Activated CD4-positive, alpha-beta T cell treated with anti-CD3 and anti-CD28 coated beads for 36 hours (primary cell): ENCODE results near the gene TTC33. TPM values are rescaled to one million over a fixed set of nuclear protein-coding genes. Genes with fewer than 3 reads are reported as not detected.
A peak's percentile ranks its signal among the peaks of the same experiment; 100 is the strongest.

Experiments used
- ATAC-seq: fragments of 200-7000 bp; cut with Tn5 transposase; one replicate; pipeline ENCODE4 v1.10.0; 2021; ENCODE audit warnings: mild to moderate bottlenecking, moderate library complexity
- CTCF ChIA-PET: fragments of 350-600 bp; sonication (Branson Sonifier 250); formaldehyde crosslinking; loops from one replicate; lab custom pipeline; 2021; ENCODE audit warnings: antibody characterized with exemption; lab: Charles Lee
- POLR2A ChIA-PET: fragments of 350-600 bp; sonication (Branson Sonifier 250); formaldehyde crosslinking; loops from one replicate; lab custom pipeline; 2021; ENCODE audit warnings: antibody characterized with exemption, inconsistent platforms; lab: Charles Lee
- DNase-seq: peaks from one replicate; pipeline ENCODE4 v3.0.0-alpha.2; 2020
- H3K27ac Mint-ChIP-seq: one replicate; pipeline ENCODE4 v1.8.0; 2021; ENCODE audit warnings: mixed read lengths
- H3K27me3 Mint-ChIP-seq: one replicate; pipeline ENCODE4 v1.8.0; 2021; ENCODE audit warnings: mixed read lengths
- H3K36me3 Mint-ChIP-seq: one replicate; pipeline ENCODE4 v1.8.0; 2021; ENCODE audit warnings: low read depth, mixed read lengths
- H3K4me1 Mint-ChIP-seq: one replicate; pipeline ENCODE4 v1.8.0; 2021; ENCODE audit warnings: mixed read lengths
- H3K4me3 Mint-ChIP-seq: one replicate; pipeline ENCODE4 v1.8.0; 2021; ENCODE audit warnings: mild to moderate bottlenecking, moderate library complexity, mixed read lengths
- H3K9me3 Mint-ChIP-seq: one replicate; pipeline ENCODE4 v1.8.0; 2021; ENCODE audit warnings: low read depth, mixed read lengths
- intact Hi-C, 2 experiments: fragments of 100-400 bp; cut with DNase I in 1 of 2; cut with micrococcal nuclease in 1 of 2; formaldehyde crosslinking; loops; one replicate each; pipeline versions ENCODE4 v1.14.2 to v1.15.1; 2022 to 2024; cut with DNase I, micrococcal nuclease
- total RNA-seq, 2 experiments: library from RNA; stranded (reverse); gene quantifications; one replicate each; pipeline ENCODE4 v1.2.3, GENCODE V29; 2021

TTC33 gene
- total RNA-seq, 2 experiments from 2014 or later = 31.4 to 31.7 TPM

GRCh38 chr5:40521925-40522324, 233.8 kb downstream of the TTC33 start:
- no peak for DNase-seq
- Mint-ChIP-seq H3K4me1 (peaks cover 8% of the 10 kb centered on the region), H3K4me3 (no peak overlapping the region), H3K36me3 (peaks cover 2% of the 10 kb centered on the region), H3K27me3 (no peaks in the 10 kb centered on the region), H3K27ac (no peak overlapping the region), H3K9me3 (peaks cover 2% of the 10 kb centered on the region)
- CTCF ChIA-PET = interaction anchor here (0.6 to 1.8 kb wide), 2 partner anchors 11 to 74 kb away, joined by 5 read pairs; no protein-coding TSS in a partner anchor
- intact Hi-C loops = no loop called here
- no peak for ATAC-seq
- POLR2A ChIA-PET = no interaction called here

- Mint-ChIP-seq H3K27me3 (no peaks in the 10 kb centered on the region), H3K27ac (no peak overlapping the region), H3K9me3 (peaks cover 2% of the 10 kb centered on the region), H3K4me3 (no peak overlapping the region), H3K36me3 (peaks cover 2% of the 10 kb centered on the region), H3K4me1 (peaks cover 9% of the 10 kb centered on the region)
- POLR2A ChIA-PET = no interaction called here
- CTCF ChIA-PET = interaction anchor here (0.5 to 1.8 kb wide), 3 partner anchors 10 to 75 kb away, joined by 3 to 5 read pairs (median 5); no protein-coding TSS in a partner anchor
- ATAC-seq (no peak), DNase-seq (no peak)
- intact Hi-C loops = no loop called here
Observed at GRCh38 chr5:40521108-40521785, 234.5 kb downstream of the TTC33 start.

- H3K27me3 Mint-ChIP-seq = no peaks in the 10 kb centered on the region
- intact Hi-C loops = no loop called here
- ATAC-seq (peak; percentile 83), DNase-seq (peak; percentile 50)
- POLR2A ChIA-PET = no interaction called here
- CTCF ChIA-PET = interaction anchor here (0.6 to 0.7 kb wide), 2 partner anchors 38 to 61 kb away, joined by 3 read pairs; no protein-coding TSS in a partner anchor
- peaks cover 2% of the 10 kb centered on the region for H3K9me3 Mint-ChIP-seq
- H3K27ac Mint-ChIP-seq = peak overlapping the region; percentile 49
- peaks cover 30% of the 10 kb centered on the region for H3K4me1 Mint-ChIP-seq
- H3K4me3 Mint-ChIP-seq = no peak overlapping the region
- H3K36me3 Mint-ChIP-seq = peaks cover 11% of the 10 kb centered on the region
Observed at GRCh38 chr5:40518485-40518917, 237.3 kb downstream of the TTC33 start.

- Mint-ChIP-seq H3K4me1 (peaks cover 31% of the 10 kb centered on the region), H3K4me3 (no peak overlapping the region), H3K36me3 (peaks cover 10% of the 10 kb centered on the region), H3K27ac (peak overlapping the region; percentile 76), H3K9me3 (peaks cover 2% of the 10 kb centered on the region), H3K27me3 (no peaks in the 10 kb centered on the region)
- CTCF ChIA-PET = interaction anchor here (0.8 kb wide), 1 partner anchor 219 kb away, joined by 4 read pairs; no protein-coding TSS in a partner anchor
- intact Hi-C loops = no loop called here
- ATAC-seq (no peak), DNase-seq (no peak)
- POLR2A ChIA-PET = no interaction called here
Observed at GRCh38 chr5:40515476-40515875, 240.3 kb downstream of the TTC33 start.

- DNase-seq = no peak
- Mint-ChIP-seq H3K27ac (peak overlapping the region; percentile 76), H3K4me1 (peaks cover 31% of the 10 kb centered on the region), H3K27me3 (no peaks in the 10 kb centered on the region), H3K4me3 (no peak overlapping the region), H3K36me3 (peaks cover 10% of the 10 kb centered on the region), H3K9me3 (peaks cover 2% of the 10 kb centered on the region)
- ChIA-PET POLR2A (no interaction called here), CTCF (no interaction called here)
- intact Hi-C loops = no loop called here
- no peak for ATAC-seq
Observed at GRCh38 chr5:40514976-40515375, 240.8 kb downstream of the TTC33 start.

GRCh38 chr5:40511801-40512200, 244.0 kb downstream of the TTC33 start:
- peaks cover 10% of the 10 kb centered on the region for H3K36me3 Mint-ChIP-seq
- CTCF ChIA-PET = interaction anchor here (1.2 to 2.0 kb wide), 3 partner anchors 9 to 14 kb away, joined by 3 to 5 read pairs (median 4); no protein-coding TSS in a partner anchor
- POLR2A ChIA-PET = no interaction called here
- intact Hi-C loops = no loop called here
- ATAC-seq (no peak), DNase-seq (no peak)
- H3K27me3 Mint-ChIP-seq = no peaks in the 10 kb centered on the region
- H3K27ac Mint-ChIP-seq = no peak overlapping the region
- no peaks in the 10 kb centered on the region for H3K9me3 Mint-ChIP-seq
- H3K4me3 Mint-ChIP-seq = no peak overlapping the region
- peaks cover 31% of the 10 kb centered on the region for H3K4me1 Mint-ChIP-seq

- peaks cover 29% of the 10 kb centered on the region for H3K4me1 Mint-ChIP-seq
- CTCF ChIA-PET = interaction anchor here (0.7 to 1.2 kb wide), 4 partner anchors 10 to 565 kb away, joined by 3 to 6 read pairs (median 4); partner anchors contain the start of gene PTGER4
- H3K27ac Mint-ChIP-seq = peak overlapping the region; percentile 33
- intact Hi-C loops = loop anchor here (1.0 to 5.0 kb wide), 2 partner anchors 180 to 181 kb away; no protein-coding TSS in a partner anchor
- no peaks in the 10 kb centered on the region for H3K27me3 Mint-ChIP-seq
- no peak for DNase-seq
- no peaks in the 10 kb centered on the region for H3K9me3 Mint-ChIP-seq
- POLR2A ChIA-PET = no interaction called here
- H3K36me3 Mint-ChIP-seq = no peaks in the 10 kb centered on the region
- H3K4me3 Mint-ChIP-seq = no peak overlapping the region
- peak; percentile 47 for ATAC-seq
Observed at GRCh38 chr5:40507095-40507494, 248.7 kb downstream of the TTC33 start.

- CTCF ChIA-PET = interaction anchor here (1.2 kb wide), 1 partner anchor 181 kb away, joined by 3 read pairs; no protein-coding TSS in a partner anchor
- H3K4me1 Mint-ChIP-seq = peaks cover 27% of the 10 kb centered on the region
Observed at GRCh38 chr5:40505031-40505430, 250.7 kb downstream of the TTC33 start.

GRCh38 chr5:40503439-40503838, 252.3 kb downstream of the TTC33 start:
- ChIA-PET POLR2A (no interaction called here), CTCF (no interaction called here)
- Mint-ChIP-seq H3K27ac (no peak overlapping the region), H3K27me3 (no peaks in the 10 kb centered on the region), H3K4me3 (no peak overlapping the region), H3K9me3 (no peaks in the 10 kb centered on the region), H3K36me3 (no peaks in the 10 kb centered on the region), H3K4me1 (peaks cover 25% of the 10 kb centered on the region)
- DNase-seq (peak; percentile 73), ATAC-seq (peak; percentile 76)
- intact Hi-C loops = no loop called here

More at GRCh38 chr5:40505031-40505430, 250.7 kb downstream of the TTC33 start:
- Mint-ChIP-seq H3K27me3 (no peaks in the 10 kb centered on the region), H3K4me3 (no peak overlapping the region), H3K36me3 (no peaks in the 10 kb centered on the region), H3K9me3 (no peaks in the 10 kb centered on the region), H3K27ac (no peak overlapping the region)
- intact Hi-C loops = loop anchor here in 1 of 2 experiments (5.0 kb wide), 1 partner anchor 182 kb away; no protein-coding TSS in a partner anchor
- POLR2A ChIA-PET = no interaction called here
- no peak for DNase-seq
- ATAC-seq = no peak

- peaks cover 26% of the 10 kb centered on the region for H3K4me1 Mint-ChIP-seq
- no peaks in the 10 kb centered on the region for H3K36me3 Mint-ChIP-seq
- H3K27me3 Mint-ChIP-seq = no peaks in the 10 kb centered on the region
- CTCF ChIA-PET = no interaction called here
- H3K9me3 Mint-ChIP-seq = no peaks in the 10 kb centered on the region
- DNase-seq (no peak), ATAC-seq (no peak)
- intact Hi-C loops = no loop called here
- H3K27ac Mint-ChIP-seq = no peak overlapping the region
- POLR2A ChIA-PET = no interaction called here
- H3K4me3 Mint-ChIP-seq = no peak overlapping the region
Observed at GRCh38 chr5:40502736-40503135, 253.0 kb downstream of the TTC33 start.

- DNase-seq (no peak), ATAC-seq (no peak)
- H3K27me3 Mint-ChIP-seq = no peaks in the 10 kb centered on the region
- POLR2A ChIA-PET = no interaction called here
- no peak overlapping the region for H3K27ac Mint-ChIP-seq
- no peaks in the 10 kb centered on the region for H3K36me3 Mint-ChIP-seq
- no peak overlapping the region for H3K4me3 Mint-ChIP-seq
- intact Hi-C loops = no loop called here
- H3K4me1 Mint-ChIP-seq = peaks cover 28% of the 10 kb centered on the region
- CTCF ChIA-PET = interaction anchor here (1.3 kb wide), 1 partner anchor 10 kb away, joined by 4 read pairs; no protein-coding TSS in a partner anchor
- H3K9me3 Mint-ChIP-seq = no peaks in the 10 kb centered on the region
Observed at GRCh38 chr5:40501711-40502444, 253.9 kb downstream of the TTC33 start.
